ENCODE measurements around the gene CDK15.

CDK15 gene

DNA sequence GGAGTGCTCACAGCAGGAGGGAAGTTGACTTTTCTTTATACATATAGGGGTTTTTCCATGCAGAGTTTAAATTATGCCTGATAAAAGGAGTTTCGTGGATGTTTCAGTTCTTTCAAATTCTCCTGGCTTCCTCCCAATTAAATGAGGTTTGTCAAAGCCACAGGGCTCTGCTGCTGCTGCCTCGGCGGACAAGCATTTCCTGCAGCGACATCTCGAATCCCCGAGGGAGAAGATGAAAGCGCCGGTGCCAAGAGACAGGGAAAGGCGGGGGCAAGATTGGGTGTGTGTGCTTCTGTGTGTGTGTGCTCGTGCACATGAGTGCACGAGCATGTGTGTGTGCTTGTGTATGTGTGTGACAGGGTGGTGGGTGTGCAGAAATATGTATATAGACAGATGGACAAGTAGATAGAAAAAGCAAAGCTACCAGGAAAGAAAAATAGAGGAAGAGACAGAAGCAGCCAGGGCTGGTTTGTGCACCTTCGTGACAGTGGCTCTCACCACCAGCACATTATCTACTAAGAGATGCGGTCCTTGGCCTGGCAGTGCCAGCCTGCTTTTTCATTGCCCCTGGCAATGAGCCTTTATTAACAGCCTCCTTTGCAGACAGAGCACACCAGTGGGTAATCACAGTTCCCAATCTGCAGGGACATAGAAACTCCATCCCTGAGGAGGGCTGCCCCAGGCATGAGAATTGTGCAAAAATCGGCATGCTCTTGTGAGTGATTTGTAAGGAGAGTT is 76.2 kb downstream of the CDK15 start:
- no peak overlapping the region for H3K4me3 ChIP-seq (ENCODE audit: low read depth, low read length, poor library complexity, severe bottlenecking)
- H3K4me1 ChIP-seq (ENCODE audit: insufficient read depth, low read length, severe bottlenecking): peaks cover 5% of the 10 kb centered on the region
- H4K20me1 ChIP-seq (ENCODE audit: insufficient read depth, low read length): no peaks in the 10 kb centered on the region
- no peak overlapping the region for H3K27ac ChIP-seq (ENCODE audit: low read depth, low read length, poor library complexity, severe bottlenecking)
- H3K27me3 ChIP-seq (ENCODE audit: insufficient read depth, low read length): peaks cover 8% of the 10 kb centered on the region; the same call in 1 of the 2 replicates
- no peaks in the 10 kb centered on the region for H3K36me3 ChIP-seq (ENCODE audit: insufficient read depth, low read length)
- peak overlapping the region; percentile 4; the same call in 1 of the 2 replicates for H3K4me2 ChIP-seq (ENCODE audit: low read length)
- TF ChIP-seq EZH2 (IDR thresholded peaks at IDR 0.05; ENCODE audit: borderline replicate concordance, low read length): no peak
- TF ChIP-seq, protein P1, sequence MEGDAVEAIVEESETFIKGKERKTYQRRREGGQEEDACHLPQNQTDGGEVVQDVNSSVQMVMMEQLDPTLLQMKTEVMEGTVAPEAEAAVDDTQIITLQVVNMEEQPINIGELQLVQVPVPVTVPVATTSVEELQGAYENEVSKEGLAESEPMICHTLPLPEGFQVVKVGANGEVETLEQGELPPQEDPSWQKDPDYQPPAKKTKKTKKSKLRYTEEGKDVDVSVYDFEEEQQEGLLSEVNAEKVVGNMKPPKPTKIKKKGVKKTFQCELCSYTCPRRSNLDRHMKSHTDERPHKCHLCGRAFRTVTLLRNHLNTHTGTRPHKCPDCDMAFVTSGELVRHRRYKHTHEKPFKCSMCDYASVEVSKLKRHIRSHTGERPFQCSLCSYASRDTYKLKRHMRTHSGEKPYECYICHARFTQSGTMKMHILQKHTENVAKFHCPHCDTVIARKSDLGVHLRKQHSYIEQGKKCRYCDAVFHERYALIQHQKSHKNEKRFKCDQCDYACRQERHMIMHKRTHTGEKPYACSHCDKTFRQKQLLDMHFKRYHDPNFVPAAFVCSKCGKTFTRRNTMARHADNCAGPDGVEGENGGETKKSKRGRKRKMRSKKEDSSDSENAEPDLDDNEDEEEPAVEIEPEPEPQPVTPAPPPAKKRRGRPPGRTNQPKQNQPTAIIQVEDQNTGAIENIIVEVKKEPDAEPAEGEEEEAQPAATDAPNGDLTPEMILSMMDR (IDR thresholded peaks at IDR 0.05; ENCODE audit: low read length): no peak
- no peak overlapping the region for H3K9ac ChIP-seq (ENCODE audit: low read length)
- no peaks in the 10 kb centered on the region for H3K79me2 ChIP-seq (ENCODE audit: insufficient read depth, low read length)
- H2AFZ ChIP-seq (ENCODE audit: low read length): no peak overlapping the region
- H3K9me2 ChIP-seq (ENCODE audit: low read depth, low read length): no peaks in the 10 kb centered on the region
- no peaks in the 10 kb centered on the region for H3F3A ChIP-seq (ENCODE audit: insufficient read depth, low read length)
- no peaks in the 10 kb centered on the region for H3K9me3 ChIP-seq (ENCODE audit: low read length)

DNA sequence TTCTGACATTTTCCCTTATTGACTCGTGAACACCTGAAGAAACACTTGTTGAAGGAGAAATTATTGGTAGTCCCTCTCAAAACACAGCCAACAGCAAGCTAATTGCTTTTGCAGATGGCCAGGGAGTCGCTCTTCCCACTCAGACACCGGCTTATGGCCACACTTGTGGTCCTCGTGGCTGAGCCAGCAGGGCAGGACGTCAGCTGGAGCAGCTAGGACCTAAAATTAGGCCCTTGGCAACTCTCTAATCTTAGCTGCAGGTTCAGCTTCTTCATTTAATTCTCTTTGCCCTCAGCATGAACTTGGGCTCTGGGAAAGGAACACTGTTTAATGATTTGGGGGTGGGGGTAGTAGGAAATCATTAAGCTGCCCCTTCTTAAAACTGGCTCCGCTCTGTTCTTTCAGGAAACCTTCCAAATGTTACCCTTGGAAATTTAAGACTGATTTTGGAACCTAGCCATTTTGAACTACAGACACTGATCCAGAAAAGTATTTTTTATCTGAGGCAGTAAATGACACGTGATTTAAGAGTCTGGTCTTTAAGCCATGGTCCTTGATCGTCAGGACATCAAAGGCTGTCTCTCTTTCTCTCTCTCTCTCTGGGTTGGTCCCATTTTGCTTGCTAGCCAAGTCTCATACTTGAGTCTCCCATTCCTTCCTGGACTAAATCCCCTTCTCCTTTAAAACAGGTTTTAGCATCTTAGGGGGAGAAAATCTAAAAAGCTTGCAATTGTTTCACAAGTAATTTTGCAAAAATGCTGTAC is 77.5 kb downstream of the CDK15 start:
- peaks cover 8% of the 10 kb centered on the region; the same call in 1 of the 2 replicates for H3K27me3 ChIP-seq (ENCODE audit: insufficient read depth, low read length)
- H3F3A ChIP-seq (ENCODE audit: insufficient read depth, low read length): no peaks in the 10 kb centered on the region
- no peaks in the 10 kb centered on the region for H3K36me3 ChIP-seq (ENCODE audit: insufficient read depth, low read length)
- no peak overlapping the region for H3K4me2 ChIP-seq (ENCODE audit: low read length)
- no peak overlapping the region for H2AFZ ChIP-seq (ENCODE audit: low read length)
- no peaks in the 10 kb centered on the region for H3K79me2 ChIP-seq (ENCODE audit: insufficient read depth, low read length)
- H3K9me3 ChIP-seq (ENCODE audit: low read length): no peaks in the 10 kb centered on the region
- no peaks in the 10 kb centered on the region for H4K20me1 ChIP-seq (ENCODE audit: insufficient read depth, low read length)
- no peak for TF ChIP-seq EZH2 (IDR thresholded peaks at IDR 0.05; ENCODE audit: borderline replicate concordance, low read length)
- TF ChIP-seq, protein P1 (IDR thresholded peaks at IDR 0.05; ENCODE audit: low read length): no peak
- peaks cover 5% of the 10 kb centered on the region for H3K4me1 ChIP-seq (ENCODE audit: insufficient read depth, low read length, severe bottlenecking)
- H3K9me2 ChIP-seq (ENCODE audit: low read depth, low read length): no peaks in the 10 kb centered on the region
- H3K9ac ChIP-seq (ENCODE audit: low read length): no peak overlapping the region
- H3K4me3 ChIP-seq (ENCODE audit: low read depth, low read length, poor library complexity, severe bottlenecking): no peak overlapping the region
- no peak overlapping the region for H3K27ac ChIP-seq (ENCODE audit: low read depth, low read length, poor library complexity, severe bottlenecking)

DNA sequence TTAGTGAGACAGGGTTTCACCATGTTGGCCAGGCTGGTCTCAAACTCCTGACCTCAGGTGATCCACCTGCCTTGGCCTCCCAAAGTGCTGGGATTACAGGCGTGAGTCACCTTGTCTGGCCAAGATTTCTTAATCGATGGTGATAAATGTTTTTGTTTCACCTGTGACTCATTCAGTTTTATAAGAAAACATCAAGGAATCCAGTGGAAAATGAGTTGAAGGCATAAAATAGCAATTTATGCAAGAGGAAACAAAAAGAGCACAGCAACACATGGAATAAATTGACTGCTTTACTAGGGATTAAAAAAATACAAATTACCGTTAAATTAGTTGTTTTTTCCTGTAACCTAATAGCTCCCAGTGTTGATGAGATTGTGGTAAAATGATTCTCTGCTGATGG is 80.2 kb downstream of the CDK15 start:
- H3K4me1 ChIP-seq (ENCODE audit: insufficient read depth, low read length, severe bottlenecking): peaks cover 5% of the 10 kb centered on the region
- H3K27me3 ChIP-seq (ENCODE audit: insufficient read depth, low read length): peaks cover 4% of the 10 kb centered on the region; the same call in 1 of the 2 replicates
- no peak overlapping the region for H3K27ac ChIP-seq (ENCODE audit: low read depth, low read length, poor library complexity, severe bottlenecking)
- TF ChIP-seq EZH2 (IDR thresholded peaks at IDR 0.05; ENCODE audit: borderline replicate concordance, low read length): no peak
- TF ChIP-seq, protein P1 (IDR thresholded peaks at IDR 0.05; ENCODE audit: low read length): no peak
- no peaks in the 10 kb centered on the region for H3K79me2 ChIP-seq (ENCODE audit: insufficient read depth, low read length)
- H3F3A ChIP-seq (ENCODE audit: insufficient read depth, low read length): no peaks in the 10 kb centered on the region
- H3K36me3 ChIP-seq (ENCODE audit: insufficient read depth, low read length): no peaks in the 10 kb centered on the region
- H3K9me3 ChIP-seq (ENCODE audit: low read length): no peaks in the 10 kb centered on the region
- no peak overlapping the region for H3K4me3 ChIP-seq (ENCODE audit: low read depth, low read length, poor library complexity, severe bottlenecking)
- H4K20me1 ChIP-seq (ENCODE audit: insufficient read depth, low read length): no peaks in the 10 kb centered on the region
- no peak overlapping the region for H2AFZ ChIP-seq (ENCODE audit: low read length)
- H3K9me2 ChIP-seq (ENCODE audit: low read depth, low read length): no peaks in the 10 kb centered on the region
- no peak overlapping the region for H3K4me2 ChIP-seq (ENCODE audit: low read length)
- no peak overlapping the region for H3K9ac ChIP-seq (ENCODE audit: low read length)

Measured in OCI-LY1 (cell line).